B cell (primary cell): ENCODE measurements around the gene DUSP16. TPM values are rescaled to one million over a fixed set of nuclear protein-coding genes. Genes with fewer than 3 reads are reported as not detected.

Source experiments
- ATAC-seq: fragments of 200-7000 bp; cut with Tn5 transposase; one replicate; pipeline ENCODE4 v1.10.0; 2021; ENCODE audit warnings: low read depth, mild to moderate bottlenecking, moderate number of reproducible peaks, moderate library complexity
- CTCF ChIA-PET: fragments of 350-600 bp; sonication (Branson Sonifier 250); formaldehyde crosslinking; loops from one replicate; lab custom pipeline; 2021; ENCODE audit warnings: antibody characterized with exemption, inconsistent platforms; lab: Charles Lee
- POLR2A ChIA-PET: fragments of 350-600 bp; sonication (Branson Sonifier 250); formaldehyde crosslinking; loops from one replicate; lab custom pipeline; 2021; ENCODE audit warnings: antibody characterized with exemption; lab: Charles Lee
- DNase-seq: peaks from one replicate; pipeline ENCODE4 v3.0.0; 2013
- H2AFZ ChIP-seq: 2 replicates; pipeline ENCODE4 v1.6.1; 2012; ENCODE audit warnings: mild to moderate bottlenecking, low read depth, low read length; ENCODE audit not compliant: insufficient read depth, poor library complexity, severe bottlenecking
- H3K27ac ChIP-seq, 2 donors: 1 replicate in 1 of 2; 2 replicates in 1 of 2; pipeline ENCODE4 v1.5.1; 2012 to 2013; ENCODE audit warnings: low read length in 2 of 2, mild to moderate bottlenecking in 2 of 2, moderate library complexity in 1 of 2
- H3K27me3 ChIP-seq, 4 experiments: fragments of 200-600 bp in 1 of 4; sonication (generic) in 1 of 4; replicated peaks in 1 of 4; 1 replicate in 2 of 4; 2 replicates in 2 of 4; pipeline versions ENCODE4 v1.6.1 to v1.7.0; 2013 to 2016; ENCODE audit warnings: low read length in 3 of 4, mild to moderate bottlenecking in 2 of 4, mixed read lengths in 1 of 4, moderate library complexity in 1 of 4; ENCODE audit not compliant: insufficient read depth in 4 of 4, control insufficient read depth in 3 of 4; ENCODE audit errors: control extremely low read depth in 1 of 4
- H3K36me3 ChIP-seq, 2 experiments: replicated peaks in 1 of 2; 1 replicate in 1 of 2; 2 replicates in 1 of 2; pipeline versions ENCODE4 v1.6.1 to v1.7.1; 2013; ENCODE audit warnings: low read length in 1 of 2; ENCODE audit not compliant: insufficient read depth in 2 of 2, control insufficient read depth in 1 of 2; ENCODE audit errors: control extremely low read depth in 1 of 2, extremely low read depth in 1 of 2
- H3K4me1 ChIP-seq, 2 donors: fragments of 200-600 bp in 1 of 2; sonication (generic) in 1 of 2; 1 replicate in 1 of 2; 2 replicates in 1 of 2; pipeline versions ENCODE4 v1.5.1 to v1.6.1; 2013 to 2017; ENCODE audit warnings: low read length in 2 of 2; ENCODE audit not compliant: control insufficient read depth in 2 of 2, insufficient read depth in 2 of 2
- H3K4me2 ChIP-seq: replicated peaks from 2 replicates; pipeline ENCODE3; 2012; ENCODE audit warnings: mild to moderate bottlenecking, low read depth, low read length; ENCODE audit not compliant: poor library complexity, severe bottlenecking
- H3K4me3 ChIP-seq, 5 experiments: fragments of 200-600 bp in 1 of 5; sonication (generic) in 1 of 5; 1 replicate in 3 of 5; 2 replicates in 2 of 5; pipeline versions ENCODE4 v1.5.1 to v1.7.0; 2011 to 2016; ENCODE audit warnings: low read length in 4 of 5, mild to moderate bottlenecking in 4 of 5, low read depth in 2 of 5, control low read depth in 1 of 5, moderate library complexity in 1 of 5; ENCODE audit not compliant: insufficient read depth in 1 of 5; ENCODE audit errors: control extremely low read depth in 1 of 5, extremely low read depth in 1 of 5
- H3K79me2 ChIP-seq: fragments of 200-600 bp; sonication (generic); one replicate; pipeline ENCODE4 v1.6.0; 2016; ENCODE audit warnings: low read length; ENCODE audit not compliant: control insufficient read depth, insufficient read depth
- H3K9ac ChIP-seq: fragments of 200-600 bp; sonication (generic); 2 replicates; pipeline ENCODE4 v1.6.1; 2017; ENCODE audit warnings: mild to moderate bottlenecking, low read length, moderate library complexity
- H3K9me3 ChIP-seq, 3 donors: one replicate each; pipeline versions ENCODE4 v1.6.1 to v1.7.1; 2013; ENCODE audit warnings: low read length in 2 of 3; ENCODE audit not compliant: control insufficient read depth in 2 of 3, insufficient read depth in 1 of 3; ENCODE audit errors: control extremely low read depth in 1 of 3
- H4K20me1 ChIP-seq: 2 replicates; pipeline ENCODE4 v1.6.0; 2012; ENCODE audit warnings: mild to moderate bottlenecking, low read length; ENCODE audit not compliant: insufficient read depth, control insufficient read depth, poor library complexity, severe bottlenecking
- H3K27ac Mint-ChIP-seq: one replicate; pipeline ENCODE4 v1.8.0; 2021; ENCODE audit warnings: mixed read lengths
- H3K27me3 Mint-ChIP-seq: one replicate; pipeline ENCODE4 v1.8.0; 2021; ENCODE audit warnings: mixed read lengths
- H3K4me1 Mint-ChIP-seq: one replicate; pipeline ENCODE4 v1.8.0; 2021; ENCODE audit warnings: mixed read lengths
- H3K4me3 Mint-ChIP-seq: one replicate; pipeline ENCODE4 v1.8.0; 2021; ENCODE audit warnings: mixed read lengths
- H3K9me3 Mint-ChIP-seq: one replicate; pipeline ENCODE4 v1.8.0; 2022; ENCODE audit warnings: mixed read lengths; ENCODE audit not compliant: insufficient read depth
- EZH2 ChIP-seq: IDR thresholded peaks from 2 replicates; pipeline ENCODE4 v1.6.1; 2012; ENCODE audit warnings: borderline replicate concordance, low read depth, mild to moderate bottlenecking, moderate library complexity, low read length; ENCODE audit not compliant: insufficient read depth, poor library complexity, severe bottlenecking
- WGBS: methylation state at CpG from one replicate; pipeline ENCODE4 v1.1.5; 2013; ENCODE audit warnings: missing lambda C conversion rate; ENCODE audit not compliant: insufficient coverage; 5-methylcytosine and 5-hydroxymethylcytosine counted together
- intact Hi-C: fragments of 100-400 bp; cut with micrococcal nuclease; formaldehyde crosslinking; loops from one replicate; pipeline ENCODE4 v1.10.0; 2022
- polyA plus RNA-seq: library from polyadenylated mRNA; depleted of rRNA; stranded (reverse); fragments of >200 nt; gene quantifications from 2 replicates; pipeline ENCODE4 v1.2.3, GENCODE V29; 2012
- total RNA-seq, 2 donors: library from RNA; stranded (reverse); fragments of 120-200 nt in 1 of 2; gene quantifications; 1 replicate in 1 of 2; 2 replicates in 1 of 2; pipeline versions ENCODE4 v1.2.3 to v1.2.4, GENCODE V29; 2013 to 2022
- TF ChIP-seq, protein P1 (sequence below): fragments of 200-600 bp; IDR thresholded peaks from one replicate; pipeline ENCODE4 v1.8.0; 2022; ENCODE audit warnings: antibody characterized with exemption, mild to moderate bottlenecking

Gene DUSP16
- total and polyA plus RNA-seq, 2 donors (not counting 1 experiment from before 2014, with no cell fraction given), result 0.37 to 5.6 TPM

GRCh38 chr12:12507121-12507520, 55.5 kb downstream of the DUSP16 start:
- H3K36me3 ChIP-seq, result no peaks in the 10 kb centered on the region
- Mint-ChIP-seq H3K27ac (no peak overlapping the region), H3K4me1 (peaks cover 9% of the 10 kb centered on the region), H3K27me3 (peaks cover 5% of the 10 kb centered on the region), H3K4me3 (no peak overlapping the region), H3K9me3 (no peaks in the 10 kb centered on the region)
- WGBS, result no CpG with 5 or more reads among the region's 1 CpG
- no peak overlapping the region for H3K4me3 ChIP-seq
- H3K9ac ChIP-seq, result no peak overlapping the region
- no peaks in the 10 kb centered on the region for H4K20me1 ChIP-seq
- no peaks in the 10 kb centered on the region for H3K27me3 ChIP-seq
- ChIA-PET POLR2A (no interaction called here), CTCF (no interaction called here)
- DNase-seq, result no peak
- no peak for ATAC-seq
- no peak overlapping the region for H3K4me2 ChIP-seq
- no peaks in the 10 kb centered on the region for H3K79me2 ChIP-seq
- peaks cover 0 to 5% of the 10 kb centered on the region in 2 donors for H3K4me1 ChIP-seq
- TF ChIP-seq, protein P1, sequence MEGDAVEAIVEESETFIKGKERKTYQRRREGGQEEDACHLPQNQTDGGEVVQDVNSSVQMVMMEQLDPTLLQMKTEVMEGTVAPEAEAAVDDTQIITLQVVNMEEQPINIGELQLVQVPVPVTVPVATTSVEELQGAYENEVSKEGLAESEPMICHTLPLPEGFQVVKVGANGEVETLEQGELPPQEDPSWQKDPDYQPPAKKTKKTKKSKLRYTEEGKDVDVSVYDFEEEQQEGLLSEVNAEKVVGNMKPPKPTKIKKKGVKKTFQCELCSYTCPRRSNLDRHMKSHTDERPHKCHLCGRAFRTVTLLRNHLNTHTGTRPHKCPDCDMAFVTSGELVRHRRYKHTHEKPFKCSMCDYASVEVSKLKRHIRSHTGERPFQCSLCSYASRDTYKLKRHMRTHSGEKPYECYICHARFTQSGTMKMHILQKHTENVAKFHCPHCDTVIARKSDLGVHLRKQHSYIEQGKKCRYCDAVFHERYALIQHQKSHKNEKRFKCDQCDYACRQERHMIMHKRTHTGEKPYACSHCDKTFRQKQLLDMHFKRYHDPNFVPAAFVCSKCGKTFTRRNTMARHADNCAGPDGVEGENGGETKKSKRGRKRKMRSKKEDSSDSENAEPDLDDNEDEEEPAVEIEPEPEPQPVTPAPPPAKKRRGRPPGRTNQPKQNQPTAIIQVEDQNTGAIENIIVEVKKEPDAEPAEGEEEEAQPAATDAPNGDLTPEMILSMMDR, result no peak
- no peak for TF ChIP-seq EZH2
- no peak overlapping the region for H2AFZ ChIP-seq
- intact Hi-C loops, result no loop called here
- no peak overlapping the region for H3K27ac ChIP-seq
- H3K9me3 ChIP-seq, result no peaks in the 10 kb centered on the region

DNA sequence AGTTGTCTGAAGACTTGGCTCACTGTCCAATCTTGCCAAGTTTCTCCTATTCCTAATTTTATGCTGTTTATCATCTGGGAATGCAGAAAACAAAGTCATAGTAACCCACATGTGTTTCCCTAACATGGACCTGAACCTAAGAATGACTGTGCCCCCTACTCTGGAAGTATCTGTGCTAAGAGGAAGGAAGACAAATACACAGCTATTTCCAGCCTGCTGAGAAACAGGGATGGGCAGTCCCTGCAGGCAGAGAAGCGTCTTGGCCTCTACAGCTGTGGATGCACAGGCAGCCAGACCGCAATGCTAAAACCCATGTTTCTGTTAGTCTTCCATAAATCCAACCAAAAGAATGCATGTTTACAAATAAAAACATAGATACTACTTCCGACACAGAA, 56.2 kb downstream of the DUSP16 start:
- Histone ChIP-seq H3K9me3 (no peaks in the 10 kb centered on the region), H3K36me3 (no peaks in the 10 kb centered on the region), H3K4me3 (no peak overlapping the region), H3K4me1 (peaks cover 0 to 5% of the 10 kb centered on the region in 2 donors), H3K27ac (no peak overlapping the region), H3K79me2 (no peaks in the 10 kb centered on the region), H2AFZ (no peak overlapping the region), H3K4me2 (no peak overlapping the region), H4K20me1 (no peaks in the 10 kb centered on the region), H3K27me3 (no peaks in the 10 kb centered on the region), H3K9ac (no peak overlapping the region)
- CTCF ChIA-PET, result no interaction called here
- no peak for ATAC-seq
- TF ChIP-seq, protein P1, result no peak
- TF ChIP-seq EZH2, result no peak
- Mint-ChIP-seq H3K4me3 (no peak overlapping the region), H3K9me3 (no peaks in the 10 kb centered on the region), H3K27ac (no peak overlapping the region), H3K27me3 (peaks cover 5% of the 10 kb centered on the region), H3K4me1 (peaks cover 9% of the 10 kb centered on the region)
- DNase-seq, result no peak
- intact Hi-C loops, result no loop called here
- 94% methylated on average over 3 of the region's 3 CpGs for WGBS
- POLR2A ChIA-PET, result no interaction called here
